ENCODE data around the gene MATN1. TPM values are rescaled to one million over a fixed set of nuclear protein-coding genes. Genes with fewer than 3 reads are reported as not detected.

MATN1 gene
- total and polyA plus RNA-seq, 9 donors = 0.10 to 0.95 (median 0.51) TPM

GRCh38 chr1:30741239-30741894 is 18.0 kb upstream of the MATN1 start:
- no peak overlapping the region for H3K4me3 ChIP-seq
- no peak for DNase-seq
- WGBS, 3 donors = 75 to 78% (median 76%) methylated on average over 12 of the region's 12 CpGs
- H3K27ac ChIP-seq = no peak overlapping the region
- H3K4me1 ChIP-seq (ENCODE audit: insufficient read depth) = no peaks in the 10 kb centered on the region
- TF ChIP-seq POLR2A (IDR thresholded peaks at IDR 0.05) (no peak), CTCF (IDR thresholded peaks at IDR 0.05) (no peak), EP300 (IDR thresholded peaks at IDR 0.05) (no peak)
- H3K36me3 ChIP-seq = no peaks in the 10 kb centered on the region
- intact Hi-C loops (cut with DNase I) = no loop called here
- no peaks in the 10 kb centered on the region for H3K27me3 ChIP-seq
- H3K9me3 ChIP-seq = no peaks in the 10 kb centered on the region

GRCh38 chr1:30740251-30741238 is 17.2 kb upstream of the MATN1 start:
- TF ChIP-seq POLR2A (IDR thresholded peaks at IDR 0.05) = no peak
- TF ChIP-seq CTCF (IDR thresholded peaks at IDR 0.05) = no peak
- intact Hi-C loops (cut with DNase I) = no loop called here
- no peak for DNase-seq
- Histone ChIP-seq H3K36me3 (no peaks in the 10 kb centered on the region), H3K4me3 (no peak overlapping the region), H3K27me3 (no peaks in the 10 kb centered on the region), H3K9me3 (no peaks in the 10 kb centered on the region), H3K4me1 (ENCODE audit: insufficient read depth) (no peaks in the 10 kb centered on the region), H3K27ac (no peak overlapping the region)
- 83 to 88% (median 85%) methylated on average over 15 of the region's 15 CpGs for WGBS, 3 donors

GRCh38 chr1:30739601-30740000 is 16.2 kb upstream of the MATN1 start:
- Histone ChIP-seq H3K9me3 (no peaks in the 10 kb centered on the region), H3K27ac (no peak overlapping the region), H3K36me3 (no peaks in the 10 kb centered on the region), H3K4me1 (ENCODE audit: insufficient read depth) (no peaks in the 10 kb centered on the region), H3K4me3 (no peak overlapping the region), H3K27me3 (no peaks in the 10 kb centered on the region)
- intact Hi-C loops (cut with DNase I) = no loop called here
- no peak for DNase-seq
- TF ChIP-seq CTCF (IDR thresholded peaks at IDR 0.05) (no peak), POLR2A (IDR thresholded peaks at IDR 0.05) (no peak), EP300 (IDR thresholded peaks at IDR 0.05) (no peak)
- 87 to 90% (median 90%) methylated on average over 8 of the region's 8 CpGs for WGBS, 3 donors

GRCh38 chr1:30738715-30739559 is 15.6 kb upstream of the MATN1 start:
- Histone ChIP-seq H3K4me3 (no peak overlapping the region), H3K4me1 (ENCODE audit: insufficient read depth) (no peaks in the 10 kb centered on the region), H3K9me3 (no peaks in the 10 kb centered on the region), H3K36me3 (no peaks in the 10 kb centered on the region), H3K27ac (no peak overlapping the region), H3K27me3 (no peaks in the 10 kb centered on the region)
- TF ChIP-seq POLR2A (IDR thresholded peaks at IDR 0.05) = no peak
- no peak for TF ChIP-seq CTCF (IDR thresholded peaks at IDR 0.05)
- no peak for TF ChIP-seq EP300 (IDR thresholded peaks at IDR 0.05)
- no peak for DNase-seq
- WGBS, 3 donors = 76 to 82% (median 82%) methylated on average over 10 of the region's 10 CpGs
- intact Hi-C loops (cut with DNase I) = no loop called here
